Measurements from ENCODE around the gene TMEM245. TPM values are rescaled to one million over a fixed set of nuclear protein-coding genes. Genes with fewer than 3 reads are reported as not detected.

Gene TMEM245
- total RNA-seq, 2 donors from 2014 or later: 76.5 to 95.4 TPM

GRCh38 chr9:109020581-109021511 is 98.9 kb downstream of the TMEM245 start:
- peaks cover 7% of the 10 kb centered on the region for H3K36me3 ChIP-seq
- no peaks in the 10 kb centered on the region for H3K9me3 ChIP-seq
- no peak for ATAC-seq (ENCODE audit: insufficient number of reproducible peaks, low FRiP score, low read depth)
- H3K27ac ChIP-seq: no peak overlapping the region
- no peak overlapping the region for H3K4me3 ChIP-seq
- peaks cover 0 to 5% of the 10 kb centered on the region in 2 donors for H3K4me1 ChIP-seq (ENCODE audit: control insufficient read depth in 1 of 2, low read depth in 2 of 2)
- TF ChIP-seq CTCF (IDR thresholded peaks at IDR 0.05): no peak
- no peaks in the 10 kb centered on the region for H3K27me3 ChIP-seq (replicated peaks; ENCODE audit: insufficient read depth)
- no peak for DNase-seq (ENCODE audit: low spot score)

- Histone ChIP-seq H3K9me3 (no peaks in the 10 kb centered on the region), H3K36me3 (peaks cover 7% of the 10 kb centered on the region), H3K27ac (no peak overlapping the region), H3K4me3 (no peak overlapping the region), H3K4me1 (ENCODE audit: control insufficient read depth in 1 of 2, low read depth in 2 of 2) (no peaks in the 10 kb centered on the region), H3K27me3 (replicated peaks; ENCODE audit: insufficient read depth) (no peaks in the 10 kb centered on the region)
- no peak for ATAC-seq (ENCODE audit: insufficient number of reproducible peaks, low FRiP score, low read depth)
- DNase-seq (ENCODE audit: low spot score): no peak
- TF ChIP-seq CTCF (IDR thresholded peaks at IDR 0.05): no peak
Observed at GRCh38 chr9:109020113-109020512, 99.6 kb downstream of the TMEM245 start.

GRCh38 chr9:109019420-109019819 is 100.3 kb downstream of the TMEM245 start:
- Histone ChIP-seq H3K36me3 (peaks cover 7% of the 10 kb centered on the region), H3K4me1 (ENCODE audit: control insufficient read depth in 1 of 2, low read depth in 2 of 2) (peaks cover 5% of the 10 kb centered on the region in 2 donors), H3K4me3 (no peak overlapping the region), H3K27me3 (replicated peaks; ENCODE audit: insufficient read depth) (no peaks in the 10 kb centered on the region), H3K27ac (no peak overlapping the region), H3K9me3 (no peaks in the 10 kb centered on the region)
- DNase-seq (ENCODE audit: low spot score) (no peak), ATAC-seq (ENCODE audit: insufficient number of reproducible peaks, low FRiP score, low read depth) (no peak)
- TF ChIP-seq CTCF (IDR thresholded peaks at IDR 0.05): no peak

- Histone ChIP-seq H3K4me3 (no peak overlapping the region), H3K27me3 (replicated peaks; ENCODE audit: insufficient read depth) (no peaks in the 10 kb centered on the region), H3K27ac (no peak overlapping the region), H3K9me3 (no peaks in the 10 kb centered on the region), H3K4me1 (ENCODE audit: control insufficient read depth in 1 of 2, low read depth in 2 of 2) (peaks cover 8 to 9% of the 10 kb centered on the region in 2 donors), H3K36me3 (peaks cover 7% of the 10 kb centered on the region)
- no peak for TF ChIP-seq CTCF (IDR thresholded peaks at IDR 0.05)
- DNase-seq (ENCODE audit: low spot score): no peak
- no peak for ATAC-seq (ENCODE audit: insufficient number of reproducible peaks, low FRiP score, low read depth)
Observed at GRCh38 chr9:109017493-109017892, 102.3 kb downstream of the TMEM245 start.

GRCh38 chr9:109017061-109017460 is 102.7 kb downstream of the TMEM245 start:
- Histone ChIP-seq H3K27me3 (replicated peaks; ENCODE audit: insufficient read depth) (no peaks in the 10 kb centered on the region), H3K4me1 (ENCODE audit: control insufficient read depth in 1 of 2, low read depth in 2 of 2) (peaks cover 8 to 10% of the 10 kb centered on the region in 2 donors), H3K27ac (no peak overlapping the region), H3K9me3 (no peaks in the 10 kb centered on the region), H3K4me3 (no peak overlapping the region), H3K36me3 (peaks cover 7% of the 10 kb centered on the region)
- TF ChIP-seq CTCF (IDR thresholded peaks at IDR 0.05): no peak
- ATAC-seq (ENCODE audit: insufficient number of reproducible peaks, low FRiP score, low read depth): no peak
- DNase-seq (ENCODE audit: low spot score): no peak

All from thoracic aorta (tissue), 2 donors.